LNCaP clone FGC (cell line): ENCODE measurements around the gene SPRY4.

Experiments
- DNase-seq: peaks from one replicate; pipeline ENCODE4 v3.0.0-alpha.2; 2011; ENCODE audit warnings: low read depth
- H3K4me3 ChIP-seq: 2 replicates; pipeline ENCODE4 v1.5.1; 2011; ENCODE audit warnings: mild to moderate bottlenecking, low read depth, low read length, control low read depth
- CTCF ChIP-seq: IDR thresholded peaks from 2 replicates; pipeline ENCODE4 v1.5.1; 2012; ENCODE audit warnings: mild to moderate bottlenecking; ENCODE audit not compliant: control insufficient read depth, insufficient read depth; ENCODE audit errors: extremely low read depth

SPRY4 gene

GRCh38 chr5:142287973-142288313 is 36.9 kb downstream of the SPRY4 start:
- no peak for TF ChIP-seq CTCF
- H3K4me3 ChIP-seq: no peak overlapping the region
- no peak for DNase-seq

- no peak for TF ChIP-seq CTCF
- H3K4me3 ChIP-seq: no peak overlapping the region
- no peak for DNase-seq
Measured at GRCh38 chr5:142287096-142287972, 37.5 kb downstream of the SPRY4 start.

- no peak for TF ChIP-seq CTCF
- no peak overlapping the region for H3K4me3 ChIP-seq
- no peak for DNase-seq
Measured at GRCh38 chr5:142286111-142286510, 38.7 kb downstream of the SPRY4 start.

GRCh38 chr5:142283304-142283703 is 41.5 kb downstream of the SPRY4 start:
- no peak overlapping the region for H3K4me3 ChIP-seq
- TF ChIP-seq CTCF: no peak
- DNase-seq: no peak

GRCh38 chr5:142281966-142282365 is 42.9 kb downstream of the SPRY4 start:
- no peak for TF ChIP-seq CTCF
- no peak for DNase-seq
- no peak overlapping the region for H3K4me3 ChIP-seq

GRCh38 chr5:142281008-142281367 is 43.8 kb downstream of the SPRY4 start:
- TF ChIP-seq CTCF: no peak
- H3K4me3 ChIP-seq: no peak overlapping the region
- DNase-seq: no peak
